ENCODE results near the gene ZNF442.
"Not testable (repeated sequence)": the region's sequence is repeated elsewhere in the genome, so short reads cannot be mapped to it uniquely, and the experiment has no call there.

The ZNF442 gene

DNA sequence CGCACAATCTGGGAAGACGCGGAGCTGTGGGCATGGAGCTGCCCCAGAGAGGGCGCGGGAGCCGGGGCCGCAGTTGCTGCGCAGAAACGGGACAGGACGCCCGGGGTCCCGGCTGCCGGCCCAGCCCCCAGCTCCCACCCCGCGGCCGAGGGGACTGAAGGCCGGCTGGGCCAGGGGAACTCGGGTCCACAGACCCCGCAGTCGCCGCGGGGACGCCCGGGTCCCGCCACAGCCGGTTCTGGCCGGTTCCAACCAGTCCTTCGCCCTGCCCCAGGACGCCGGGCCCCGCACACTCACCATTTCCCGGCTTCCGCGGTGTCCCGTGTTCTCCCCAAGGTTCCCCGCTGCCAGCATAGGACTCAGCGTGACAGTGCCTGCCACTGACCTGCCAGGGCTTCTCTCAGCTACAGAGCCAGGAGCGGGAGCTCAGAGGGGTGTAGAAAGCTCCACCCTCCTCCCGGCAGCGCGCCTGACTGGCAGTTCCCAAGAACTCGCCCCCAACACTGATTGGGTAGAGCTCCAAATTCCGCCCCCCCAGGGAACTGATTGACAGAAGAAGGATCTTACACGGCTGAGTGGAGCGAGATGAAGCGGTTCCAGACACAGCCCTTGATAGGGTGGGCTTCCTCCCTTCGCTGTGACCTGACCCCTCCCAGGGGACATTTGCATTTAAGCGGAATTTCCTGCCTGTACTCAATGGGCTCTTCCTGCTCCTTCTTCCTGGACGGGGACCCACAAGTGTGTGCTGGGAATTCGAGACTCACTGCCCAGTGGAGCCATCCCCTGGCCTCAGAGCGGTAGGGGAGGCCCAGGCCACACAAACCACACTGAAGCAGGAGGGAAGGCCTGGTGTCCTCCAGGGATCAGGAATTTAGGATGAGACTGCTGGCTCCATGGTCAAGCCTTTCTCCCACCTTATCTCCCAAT lies at the start of gene ZNF442:
ZNF442 (minus strand) TSS at position 448 of the 927 bp plus-strand sequence. CDS start 2,052 bp downstream, outside the sequence.
- ChIA-PET CTCF (interaction anchor here (0.6 to 2.6 kb wide), 8 partner anchors 27 to 441 kb away, joined by 3 to 11 read pairs (median 3); partner anchors contain the start of genes ZNF20, ZNF44 and ZNF700), POLR2A (interaction anchor here (0.9 to 1.7 kb wide), 4 partner anchors 33 to 402 kb away, joined by 3 to 14 read pairs (median 4); partner anchors contain the start of genes ZNF136, ZNF44 and ZNF563)
- peak; percentile 96 for DNase-seq (ENCODE audit: extremely low spot score)
- TF ChIP-seq, protein P1, sequence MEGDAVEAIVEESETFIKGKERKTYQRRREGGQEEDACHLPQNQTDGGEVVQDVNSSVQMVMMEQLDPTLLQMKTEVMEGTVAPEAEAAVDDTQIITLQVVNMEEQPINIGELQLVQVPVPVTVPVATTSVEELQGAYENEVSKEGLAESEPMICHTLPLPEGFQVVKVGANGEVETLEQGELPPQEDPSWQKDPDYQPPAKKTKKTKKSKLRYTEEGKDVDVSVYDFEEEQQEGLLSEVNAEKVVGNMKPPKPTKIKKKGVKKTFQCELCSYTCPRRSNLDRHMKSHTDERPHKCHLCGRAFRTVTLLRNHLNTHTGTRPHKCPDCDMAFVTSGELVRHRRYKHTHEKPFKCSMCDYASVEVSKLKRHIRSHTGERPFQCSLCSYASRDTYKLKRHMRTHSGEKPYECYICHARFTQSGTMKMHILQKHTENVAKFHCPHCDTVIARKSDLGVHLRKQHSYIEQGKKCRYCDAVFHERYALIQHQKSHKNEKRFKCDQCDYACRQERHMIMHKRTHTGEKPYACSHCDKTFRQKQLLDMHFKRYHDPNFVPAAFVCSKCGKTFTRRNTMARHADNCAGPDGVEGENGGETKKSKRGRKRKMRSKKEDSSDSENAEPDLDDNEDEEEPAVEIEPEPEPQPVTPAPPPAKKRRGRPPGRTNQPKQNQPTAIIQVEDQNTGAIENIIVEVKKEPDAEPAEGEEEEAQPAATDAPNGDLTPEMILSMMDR (IDR thresholded peaks at IDR 0.05; ENCODE audit: control extremely low read depth, extremely low read depth, low read depth, missing control alignments), result peak; percentile 42

DNA sequence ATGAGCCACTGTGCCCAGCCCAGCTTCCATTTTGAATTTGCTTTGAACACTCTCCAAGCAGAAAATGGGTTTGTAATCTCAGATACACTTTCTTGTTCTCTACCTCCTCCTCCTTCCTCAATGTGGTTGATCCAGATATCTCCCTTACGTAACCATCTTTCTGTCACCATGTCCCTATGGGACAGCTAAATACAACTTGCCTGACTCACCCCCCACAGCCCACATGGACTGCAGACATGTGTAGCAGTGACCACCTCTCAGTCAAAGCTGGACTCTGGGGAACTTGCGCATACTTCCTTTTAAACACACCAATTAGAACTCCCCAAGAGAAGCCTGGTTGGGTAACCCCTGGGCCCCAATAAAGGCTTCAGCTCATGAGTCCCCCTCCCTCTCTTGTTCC lies 46.4 kb upstream of the ZNF442 start:
- CTCF ChIA-PET, result no interaction called here
- TF ChIP-seq, protein P1 (IDR thresholded peaks at IDR 0.05; ENCODE audit: control extremely low read depth, extremely low read depth, low read depth, missing control alignments), result no peak
- POLR2A ChIA-PET, result no interaction called here
- no peak for DNase-seq (ENCODE audit: extremely low spot score)

DNA sequence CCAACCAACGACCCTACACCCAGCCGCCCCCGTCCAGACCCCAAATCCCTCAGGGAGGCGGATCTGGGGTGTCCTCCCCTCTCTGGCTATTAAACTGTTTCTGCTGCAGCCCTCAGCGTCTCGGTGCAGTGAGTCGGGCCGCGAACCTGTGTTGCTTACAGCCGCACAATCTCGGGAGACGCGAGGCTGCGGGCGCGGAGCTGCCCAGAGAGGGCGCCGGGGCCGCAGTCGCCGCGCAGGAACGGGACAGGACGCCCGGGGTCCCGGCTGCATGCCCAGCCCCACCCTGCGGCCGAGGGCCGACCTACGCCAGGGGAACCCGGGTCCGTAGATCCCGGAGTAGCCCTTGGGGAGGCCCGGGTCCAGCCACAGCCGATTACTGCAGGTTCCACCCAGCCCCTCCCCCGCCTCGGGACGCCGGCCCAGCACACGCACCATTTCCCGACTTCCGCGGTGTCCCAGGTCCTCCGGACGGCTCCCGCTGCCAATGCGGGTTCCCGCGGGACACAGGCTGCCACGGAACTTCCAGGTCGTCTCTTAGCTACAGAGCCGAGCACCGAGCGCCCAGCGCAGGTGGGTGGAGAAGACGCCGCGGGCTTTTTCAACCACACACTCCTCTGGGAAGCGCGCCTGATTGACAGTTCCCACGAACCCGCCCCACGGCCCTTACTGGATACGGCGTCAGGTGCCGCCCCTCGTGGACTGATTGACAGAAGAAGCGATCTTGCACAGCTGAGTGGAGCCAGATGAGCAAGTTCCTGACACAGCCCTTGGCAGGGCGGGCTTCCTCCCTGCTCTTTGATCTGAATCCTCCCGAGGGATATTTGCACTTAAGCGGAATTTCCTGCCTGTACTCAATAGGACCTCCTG lies 35.4 kb upstream of the ZNF442 start, which contains the start of gene ZNF799:
ZNF799 (minus strand) TSS at position 639 of the 870 bp plus-strand sequence; CDS start at position 438, 201 bp downstream.
- DNase-seq (ENCODE audit: extremely low spot score), result peak; percentile 86
- TF ChIP-seq, protein P1 (IDR thresholded peaks at IDR 0.05; ENCODE audit: control extremely low read depth, extremely low read depth, low read depth, missing control alignments), result no peak
- ChIA-PET CTCF (interaction anchor here (1.7 kb wide), 1 partner anchor 477 kb away, joined by 5 read pairs; no protein-coding TSS in a partner anchor), POLR2A (no interaction called here)

DNA sequence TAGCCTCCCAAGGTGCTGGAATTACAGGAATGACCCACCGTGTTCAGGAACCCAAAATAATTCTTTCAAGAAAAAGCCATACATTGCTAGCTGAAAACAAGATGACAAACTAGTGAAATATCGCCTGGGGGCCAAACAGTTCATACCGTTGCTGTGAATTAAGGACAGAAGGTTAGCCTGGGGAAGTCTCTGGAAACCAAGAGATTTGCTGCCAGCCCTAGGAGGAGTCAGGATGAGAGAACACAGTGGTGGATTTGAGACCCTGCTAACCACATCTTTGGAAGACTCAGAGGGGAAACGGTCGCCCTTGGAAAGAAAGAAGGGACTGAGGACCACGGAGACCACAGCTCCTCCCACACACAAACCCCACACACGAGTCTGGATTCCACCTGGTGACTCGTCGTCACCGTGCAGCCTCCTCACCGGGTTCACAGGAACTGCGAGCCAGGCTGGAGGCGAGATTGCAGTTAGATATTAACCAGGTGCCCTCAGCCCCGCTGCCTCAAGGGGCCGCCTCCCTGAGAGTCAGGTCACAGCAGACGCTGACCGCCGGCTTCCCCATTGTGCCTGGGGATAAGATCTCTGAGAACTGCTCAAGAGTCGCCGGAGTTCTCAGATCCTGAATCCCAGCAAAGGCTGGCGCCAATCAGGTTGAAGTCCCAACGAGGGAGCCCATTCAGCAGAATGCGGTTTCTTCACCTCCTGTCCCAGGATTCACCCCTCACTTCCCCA lies 34.6 kb upstream of the ZNF442 start:
- CTCF ChIA-PET, result interaction anchor here (1.7 kb wide), 1 partner anchor 477 kb away, joined by 5 read pairs; no protein-coding TSS in a partner anchor
- DNase-seq (ENCODE audit: extremely low spot score), result not testable (repeated sequence)
- POLR2A ChIA-PET, result interaction anchor here (0.7 kb wide), 1 partner anchor 111 kb away, joined by 4 read pairs; no protein-coding TSS in a partner anchor

DNA sequence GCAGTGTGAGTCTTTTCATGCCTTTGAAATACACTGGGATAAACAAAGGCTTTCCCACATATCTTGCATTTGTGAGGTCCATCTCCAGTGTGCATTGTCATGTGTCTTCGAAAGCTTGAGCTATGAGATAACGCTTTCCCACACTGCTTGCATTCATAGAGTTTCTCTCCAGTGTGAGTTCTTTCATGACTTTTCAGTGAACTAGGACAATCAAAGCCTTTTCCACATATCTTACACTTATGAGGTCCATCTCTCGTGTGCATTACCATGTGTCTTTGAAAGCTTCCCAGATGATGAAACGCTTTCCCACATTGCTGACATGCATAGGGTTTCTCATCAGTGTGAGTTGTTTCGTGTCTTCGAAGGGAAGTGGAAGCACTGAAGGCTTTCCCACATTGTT lies 25.7 kb upstream of the ZNF442 start:
- DNase-seq (ENCODE audit: extremely low spot score); POLR2A ChIA-PET; CTCF ChIA-PET: not testable (repeated sequence)

DNA sequence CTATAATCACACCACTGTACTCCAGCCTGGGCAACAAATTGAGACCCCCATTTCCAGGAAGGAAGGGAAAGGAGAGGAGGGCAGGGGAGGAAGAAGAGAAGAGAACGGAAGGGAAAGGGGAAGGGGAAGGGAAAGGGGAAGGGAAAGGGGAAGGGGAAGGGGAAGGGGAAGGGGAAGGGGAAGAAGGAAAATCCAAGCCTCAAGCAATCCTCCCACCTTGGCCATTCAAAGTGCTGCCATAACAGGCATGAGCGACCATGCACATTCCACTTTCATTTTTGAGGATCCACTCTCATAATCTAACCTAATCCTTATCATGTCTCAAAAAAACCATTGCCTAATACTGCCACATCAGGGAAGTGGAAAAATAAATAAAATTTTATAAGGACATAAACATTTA lies 20.9 kb upstream of the ZNF442 start:
- DNase-seq (ENCODE audit: extremely low spot score); POLR2A ChIA-PET; CTCF ChIA-PET: not testable (repeated sequence)

DNA sequence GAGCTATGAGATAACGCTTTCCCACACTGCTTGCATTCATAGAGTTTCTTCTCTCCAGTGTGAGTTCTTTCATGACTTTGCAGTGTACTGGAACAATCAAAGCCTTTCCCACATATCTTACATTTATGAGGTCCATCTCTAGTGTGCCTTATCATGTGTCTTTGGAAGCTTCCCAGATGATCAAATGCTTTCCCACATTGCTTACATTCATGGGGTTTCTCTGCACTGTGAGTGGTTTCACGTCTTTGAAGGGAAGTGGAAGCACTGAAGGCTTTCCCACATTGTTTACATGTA lies 14.9 kb upstream of the ZNF442 start:
- TF ChIP-seq, protein P1 (IDR thresholded peaks at IDR 0.05; ENCODE audit: control extremely low read depth, extremely low read depth, low read depth, missing control alignments), result no peak
- DNase-seq (ENCODE audit: extremely low spot score), result no peak
- ChIA-PET CTCF (no interaction called here), POLR2A (no interaction called here)

Measured in GM10248 (cell line).